ENCODE results near the gene KLHL15.

- TF ChIP-seq CTCF (conservative IDR thresholded peaks at IDR 0.05; ENCODE audit: low read length) (no peak), EZH2phosphoT487 (IDR thresholded peaks at IDR 0.05; ENCODE audit: borderline replicate concordance) (no peak)
These were observed 34.6 kb downstream of the KLHL15 start for GRCh38 chrX:23992431-23992830.

All from Loucy (cell line).